Endothelial cell of umbilical vein (primary cell): ENCODE results near the gene PGS1. TPM values are rescaled to one million over a fixed set of nuclear protein-coding genes. Genes with fewer than 3 reads are reported as not detected.

Experiments used
- BruUV-seq: library from RNA; stranded (reverse); fragments of 400-500 nt; replicated peaks from 2 replicates; lab custom pipeline; 2021; lab: Mats Ljungman, UMichigan
- CTCF ChIA-PET: fragments of 300-600, 350-600 bp; sonication (Branson Sonifier 250); formaldehyde crosslinking; loops from one replicate; lab custom pipeline; 2021; ENCODE audit warnings: antibody characterized with exemption, inconsistent platforms; lab: Charles Lee
- POLR2A ChIA-PET: fragments of 300-600, 350-600 bp; sonication (Branson Sonifier 250); formaldehyde crosslinking; loops from one replicate; lab custom pipeline; 2021; ENCODE audit warnings: antibody characterized with exemption, inconsistent platforms; lab: Charles Lee
- DNase-seq: peaks from one replicate; pipeline ENCODE4 v3.0.0-alpha.2; 2011; ENCODE audit warnings: low read depth, low spot score
- FAIRE-seq: peaks from 2 replicates; lab custom pipeline; 2011; peaks lifted over from hg19 to GRCh38; lab: Jason Lieb, UNC
- H2AFZ ChIP-seq: 2 replicates; pipeline ENCODE4 v1.6.0; 2012; ENCODE audit warnings: low read depth, low read length, control low read depth, inconsistent platforms
- H3K27ac ChIP-seq: 2 replicates; pipeline ENCODE4 v1.5.1; 2011; ENCODE audit warnings: low read depth, mild to moderate bottlenecking, control low read depth, low read length, moderate library complexity; ENCODE audit not compliant: insufficient read depth
- H3K27me3 ChIP-seq, 2 experiments: 2 replicates each; pipeline versions ENCODE4 v1.6.0 to v1.6.1; 2011; ENCODE audit warnings: low read length in 2 of 2, mixed read lengths in 1 of 2; ENCODE audit not compliant: control insufficient read depth in 2 of 2, insufficient read depth in 2 of 2
- H3K36me3 ChIP-seq, 2 experiments: 2 replicates in 1 of 2; 3 replicates in 1 of 2; pipeline ENCODE4 v1.5.1; 2011; ENCODE audit warnings: low read length in 2 of 2, mild to moderate bottlenecking in 1 of 2, moderate library complexity in 1 of 2; ENCODE audit not compliant: control insufficient read depth in 2 of 2, insufficient read depth in 2 of 2; ENCODE audit errors: extremely low read depth in 1 of 2
- H3K4me1 ChIP-seq: 3 replicates; pipeline ENCODE4 v1.5.1; 2011; ENCODE audit warnings: mild to moderate bottlenecking, low read length; ENCODE audit not compliant: control insufficient read depth, insufficient read depth; ENCODE audit errors: extremely low read depth
- H3K4me2 ChIP-seq: 2 replicates; pipeline ENCODE4 v1.6.1; 2011; ENCODE audit warnings: low read length, control low read depth, mixed read lengths; ENCODE audit not compliant: insufficient read depth
- H3K4me3 ChIP-seq, 3 experiments: fragments of 200-600 bp in 1 of 3; sonication (generic), shearing (Covaris generic) in 1 of 3; replicated peaks in 1 of 3; 2 replicates each; pipeline ENCODE4 v1.5.1; 2011 to 2016; ENCODE audit warnings: control low read depth in 3 of 3, low read length in 3 of 3, mild to moderate bottlenecking in 2 of 3, inconsistent platforms in 1 of 3, low read depth in 1 of 3, moderate library complexity in 1 of 3; ENCODE audit not compliant: insufficient read depth in 1 of 3
- H3K79me2 ChIP-seq: 2 replicates; pipeline ENCODE4 v1.6.0; 2012; ENCODE audit warnings: low read length, inconsistent platforms; ENCODE audit not compliant: control insufficient read depth, insufficient read depth
- H3K9ac ChIP-seq: replicated peaks from 2 replicates; pipeline ENCODE3; 2011; ENCODE audit warnings: low read length, control low read depth; ENCODE audit not compliant: insufficient read depth; ENCODE audit errors: extremely low read depth
- H3K9me1 ChIP-seq: replicated peaks from 3 replicates; pipeline ENCODE4 v1.6.0; 2011; ENCODE audit warnings: mild to moderate bottlenecking, low read length; ENCODE audit not compliant: control insufficient read depth, insufficient read depth; ENCODE audit errors: extremely low read depth
- H3K9me3 ChIP-seq: replicated peaks from 2 replicates; pipeline ENCODE4 v1.5.1; 2012; ENCODE audit warnings: low read length, inconsistent platforms; ENCODE audit not compliant: control insufficient read depth, insufficient read depth
- H4K20me1 ChIP-seq: replicated peaks from 2 replicates; pipeline ENCODE3; 2011; ENCODE audit warnings: mild to moderate bottlenecking, low read length; ENCODE audit not compliant: control insufficient read depth, insufficient read depth; ENCODE audit errors: extremely low read depth
- CTCF ChIP-seq, 2 donors: IDR thresholded peaks; 1 replicate in 1 of 2; 2 replicates in 1 of 2; pipeline ENCODE4 v1.5.1; 2011; ENCODE audit warnings: low read length in 2 of 2, mild to moderate bottlenecking in 2 of 2, moderate library complexity in 2 of 2, control low read depth in 1 of 2, inconsistent platforms in 1 of 2, low read depth in 1 of 2; ENCODE audit not compliant: insufficient read depth in 1 of 2; ENCODE audit errors: extremely low read depth in 1 of 2
- EZH2 ChIP-seq: IDR thresholded peaks from 2 replicates; pipeline ENCODE4 v1.6.1; 2012; ENCODE audit warnings: borderline replicate concordance, low read depth, mild to moderate bottlenecking, moderate library complexity, low read length, inconsistent platforms; ENCODE audit not compliant: severe bottlenecking
- FOS ChIP-seq: IDR thresholded peaks from 2 replicates; pipeline ENCODE4 v1.6.1; 2011; ENCODE audit warnings: mild to moderate bottlenecking, low read length, moderate library complexity, borderline replicate concordance; ENCODE audit not compliant: insufficient read depth
- GATA2 ChIP-seq: IDR thresholded peaks from 2 replicates; pipeline ENCODE4 v1.7.0; 2011; ENCODE audit warnings: low read depth, mild to moderate bottlenecking, moderate library complexity, mixed read lengths, low read length; ENCODE audit not compliant: insufficient read length, insufficient read depth
- JUN ChIP-seq: IDR thresholded peaks from 2 replicates; pipeline ENCODE4 v1.6.1; 2011; ENCODE audit warnings: borderline replicate concordance, low read depth; ENCODE audit not compliant: insufficient read length, insufficient read depth
- MAX ChIP-seq: IDR thresholded peaks from 2 replicates; pipeline ENCODE4 v1.6.1; 2011; ENCODE audit not compliant: insufficient read depth, insufficient read length
- MYC ChIP-seq: IDR thresholded peaks from one replicate; pipeline ENCODE4 v1.6.1; 2011; ENCODE audit warnings: mild to moderate bottlenecking, low read depth, low read length
- POLR2A ChIP-seq: IDR thresholded peaks from 2 replicates; pipeline ENCODE4 v1.6.1; 2012; ENCODE audit warnings: low read depth, mild to moderate bottlenecking, control low read depth, low read length
- POLR2AphosphoS5 ChIP-seq: IDR thresholded peaks from 2 replicates; pipeline ENCODE4 v1.6.1; 2012; ENCODE audit warnings: low read depth, mild to moderate bottlenecking, control low read depth, low read length, moderate library complexity; ENCODE audit not compliant: insufficient read depth
- dilution Hi-C: fragments of 300-500 bp; cut with MboI; formaldehyde crosslinking; loops from one replicate; pipeline ENCODE4 v1.15.0; 2019; ENCODE audit warnings: low sequenced_read_pairs; ENCODE audit not compliant: extremely low pct_ligation_motif_present
- intact Hi-C: fragments of 100-400 bp; cut with micrococcal nuclease; formaldehyde crosslinking; loops from one replicate; pipeline ENCODE4 v1.10.0; 2022
- polyA plus RNA-seq, 4 experiments: library from polyadenylated mRNA; depleted of rRNA in 3 of 4; stranded (reverse) in 3 of 4; unstranded in 1 of 4; fragments of >200 nt; gene quantifications; 2 replicates each; pipeline versions ENCODE4 v1.2.1 to v1.2.3, GENCODE V29; 2011 to 2012; ENCODE audit warnings: missing spikeins in 1 of 4
- total RNA-seq: library from RNA; stranded (reverse); gene quantifications from 2 replicates; pipeline ENCODE4 v1.2.3, GENCODE V29; 2021

Gene PGS1
- total and polyA plus RNA-seq, 2 donors (not counting 3 experiments of a cell fraction or from before 2014, with no cell fraction given): 50.8 to 66.0 TPM

- H3K27me3 ChIP-seq: no peaks in the 10 kb centered on the region
- H3K4me2 ChIP-seq: no peak overlapping the region
- TF ChIP-seq POLR2A (no peak), JUN (no peak), MYC (no peak), POLR2AphosphoS5 (no peak), GATA2 (no peak), MAX (no peak), FOS (no peak), EZH2 (no peak), CTCF (IDR thresholded peaks at IDR 0.05; ENCODE audit: extremely low read depth in 1 of 2, insufficient read depth in 1 of 2, low read depth in 1 of 2, low read length in 2 of 2) (no peak)
- ChIA-PET CTCF (no interaction called here), POLR2A (no interaction called here)
- H3K4me3 ChIP-seq: no peak overlapping the region
- dilution Hi-C loops: no loop called here
- H3K27ac ChIP-seq: no peak overlapping the region
- no TSS peak for BruUV-seq
- H3K9me1 ChIP-seq: no peaks in the 10 kb centered on the region
- no peaks in the 10 kb centered on the region for H3K9me3 ChIP-seq
- no peaks in the 10 kb centered on the region for H3K79me2 ChIP-seq
- FAIRE-seq (no peak), DNase-seq (no peak)
- H4K20me1 ChIP-seq: no peaks in the 10 kb centered on the region
- H3K36me3 ChIP-seq: peaks cover 4 to 39% of the 10 kb centered on the region in 2 experiments
- H3K9ac ChIP-seq: no peak overlapping the region
- intact Hi-C loops: no loop called here
- H2AFZ ChIP-seq: no peak overlapping the region
- no peaks in the 10 kb centered on the region for H3K4me1 ChIP-seq
Measured at GRCh38 chr17:78428025-78428575, 49.7 kb downstream of the PGS1 start.
